AG04450 (cell line): Measurements from ENCODE around the gene APPBP2. TPM values are rescaled to one million over a fixed set of nuclear protein-coding genes. Genes with fewer than 3 reads are reported as not detected.
A peak's percentile ranks its signal among the peaks of the same experiment; 100 is the strongest.
"Not testable (repeated sequence)": the region's sequence is repeated elsewhere in the genome, so short reads cannot be mapped to it uniquely, and the experiment has no call there.

Experiments
- CTCF ChIA-PET: fragments of 300-600, 350-600 bp; formaldehyde crosslinking; extraction: SDS; loops from one replicate; lab custom pipeline; 2022; ENCODE audit warnings: antibody characterized with exemption, inconsistent platforms; lab: Charles Lee
- POLR2A ChIA-PET: fragments of 350-600 bp; formaldehyde crosslinking; extraction: SDS; loops from one replicate; lab custom pipeline; 2021; ENCODE audit warnings: antibody characterized with exemption, inconsistent platforms; lab: Yijun Ruan, JAX
- DNase-seq: peaks from one replicate; pipeline ENCODE4 v3.0.0-alpha.2; 2011; ENCODE audit warnings: low read depth, low spot score
- H3K27ac ChIP-seq: one replicate; pipeline ENCODE4 v1.5.1; 2012; ENCODE audit warnings: low read depth, low read length, control low read depth
- H3K27me3 ChIP-seq: one replicate; pipeline ENCODE4 v1.6.0; 2012; ENCODE audit warnings: low read length; ENCODE audit not compliant: control insufficient read depth, insufficient read depth
- H3K4me3 ChIP-seq: 2 replicates; pipeline ENCODE4 v1.5.1; 2011; ENCODE audit warnings: mild to moderate bottlenecking, low read depth, low read length, control low read depth
- H3K9me3 ChIP-seq: 2 replicates; pipeline ENCODE4 v1.5.1; 2012; ENCODE audit warnings: low read length; ENCODE audit not compliant: control insufficient read depth, insufficient read depth
- polyA plus RNA-seq: library from polyadenylated mRNA; depleted of rRNA; stranded (reverse); fragments of >200 nt; gene quantifications from 2 replicates; pipeline ENCODE4 v1.2.3, GENCODE V29; 2011
- TF ChIP-seq, protein P1 (sequence below): IDR thresholded peaks from 2 replicates; pipeline ENCODE4 v1.5.1; 2011; ENCODE audit warnings: low read depth, low read length, control low read depth, inconsistent platforms

APPBP2 gene
- polyA plus RNA-seq, 1 experiment = 55.1 TPM

DNA sequence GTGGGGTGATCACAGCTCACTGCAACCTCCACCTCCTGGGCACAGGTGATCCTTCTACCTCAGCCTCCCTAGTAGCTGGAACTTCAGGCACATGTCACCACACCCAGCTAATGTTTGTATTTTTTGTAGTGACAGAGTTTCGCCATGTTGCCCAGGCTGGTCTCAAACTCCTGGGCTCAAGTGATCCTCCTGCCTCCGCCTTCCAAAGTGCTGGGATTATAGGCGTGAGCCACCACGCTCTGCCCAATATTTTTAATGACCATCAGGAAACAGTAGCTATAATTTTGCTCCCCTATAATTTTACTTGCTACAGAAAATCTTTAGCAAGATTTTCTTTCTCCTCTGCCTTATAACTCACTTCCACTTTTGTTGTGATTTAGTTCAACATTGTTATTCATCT is 29.7 kb upstream of the APPBP2 start:
- ChIA-PET POLR2A (interaction anchor here (0.6 kb wide), 1 partner anchor 84 kb away, joined by 3 read pairs; no protein-coding TSS in a partner anchor), CTCF (interaction anchor here (5.2 kb wide), 1 partner anchor 14 kb away, joined by 30 read pairs; no protein-coding TSS in a partner anchor)
- Histone ChIP-seq H3K27me3 (no peaks in the 10 kb centered on the region), H3K9me3 (peaks cover 17% of the 10 kb centered on the region), H3K27ac (no peak overlapping the region), H3K4me3 (no peak overlapping the region)
- TF ChIP-seq, protein P1, sequence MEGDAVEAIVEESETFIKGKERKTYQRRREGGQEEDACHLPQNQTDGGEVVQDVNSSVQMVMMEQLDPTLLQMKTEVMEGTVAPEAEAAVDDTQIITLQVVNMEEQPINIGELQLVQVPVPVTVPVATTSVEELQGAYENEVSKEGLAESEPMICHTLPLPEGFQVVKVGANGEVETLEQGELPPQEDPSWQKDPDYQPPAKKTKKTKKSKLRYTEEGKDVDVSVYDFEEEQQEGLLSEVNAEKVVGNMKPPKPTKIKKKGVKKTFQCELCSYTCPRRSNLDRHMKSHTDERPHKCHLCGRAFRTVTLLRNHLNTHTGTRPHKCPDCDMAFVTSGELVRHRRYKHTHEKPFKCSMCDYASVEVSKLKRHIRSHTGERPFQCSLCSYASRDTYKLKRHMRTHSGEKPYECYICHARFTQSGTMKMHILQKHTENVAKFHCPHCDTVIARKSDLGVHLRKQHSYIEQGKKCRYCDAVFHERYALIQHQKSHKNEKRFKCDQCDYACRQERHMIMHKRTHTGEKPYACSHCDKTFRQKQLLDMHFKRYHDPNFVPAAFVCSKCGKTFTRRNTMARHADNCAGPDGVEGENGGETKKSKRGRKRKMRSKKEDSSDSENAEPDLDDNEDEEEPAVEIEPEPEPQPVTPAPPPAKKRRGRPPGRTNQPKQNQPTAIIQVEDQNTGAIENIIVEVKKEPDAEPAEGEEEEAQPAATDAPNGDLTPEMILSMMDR = no peak
- DNase-seq = no peak

DNA sequence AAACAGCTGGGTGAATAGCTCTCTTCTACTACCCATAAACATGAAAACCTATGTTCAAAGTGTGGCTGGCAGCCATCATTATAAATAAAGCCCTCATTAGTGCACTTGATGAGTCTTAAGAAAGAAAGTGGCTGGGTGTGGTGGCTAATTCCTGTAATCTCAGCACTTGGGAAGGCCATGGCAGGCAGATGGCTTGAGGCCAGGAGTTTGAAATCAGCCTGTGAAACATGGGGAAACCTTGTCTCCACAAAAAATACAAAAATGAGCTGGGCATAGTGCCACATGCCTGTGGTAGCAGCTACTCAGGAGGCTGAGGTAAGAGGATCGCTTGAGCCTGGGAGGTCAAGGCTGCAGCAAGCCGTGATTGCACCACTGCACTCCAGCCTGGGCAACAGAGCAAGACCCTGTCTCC is 28.3 kb upstream of the APPBP2 start:
- ChIA-PET CTCF (interaction anchor here (0.6 to 5.2 kb wide), 2 partner anchors 8 to 15 kb away, joined by 3 to 30 read pairs; no protein-coding TSS in a partner anchor), POLR2A (interaction anchor here (0.7 to 1.8 kb wide), 3 partner anchors 19 to 48 kb away, joined by 4 to 7 read pairs (median 4); partner anchors contain the start of gene APPBP2)
- Histone ChIP-seq H3K9me3 (peaks cover 17% of the 10 kb centered on the region; the same call in 1 of the 2 replicates), H3K27me3 (no peaks in the 10 kb centered on the region), H3K27ac (no peak overlapping the region), H3K4me3 (no peak overlapping the region)
- DNase-seq = peak; percentile 70
- TF ChIP-seq, protein P1 = no peak

DNA sequence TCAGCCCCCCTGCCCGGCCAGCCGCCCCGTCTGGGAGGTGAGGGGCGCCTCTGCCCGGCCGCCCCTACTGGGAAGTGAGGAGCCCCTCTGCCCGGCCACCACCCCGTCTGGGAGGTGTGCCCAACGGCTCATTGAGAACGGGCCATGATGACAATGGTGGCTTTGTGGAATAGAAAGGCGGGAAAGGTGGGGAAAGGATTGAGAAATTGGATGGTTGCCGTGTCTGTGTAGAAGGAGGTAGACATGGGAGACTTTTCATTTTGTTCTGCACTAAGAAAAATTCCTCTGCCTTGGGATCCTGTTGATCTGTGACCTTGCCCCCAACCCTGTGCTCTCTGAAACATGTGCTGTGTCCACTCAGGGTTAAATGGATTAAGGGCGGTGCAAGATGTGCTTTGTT is 26.2 kb upstream of the APPBP2 start:
- POLR2A ChIA-PET, CTCF ChIA-PET, H3K4me3 ChIP-seq, DNase-seq, H3K27me3 ChIP-seq, H3K27ac ChIP-seq: not testable (repeated sequence)
- peaks cover 11% of the 10 kb centered on the region; the same call in 1 of the 2 replicates for H3K9me3 ChIP-seq

DNA sequence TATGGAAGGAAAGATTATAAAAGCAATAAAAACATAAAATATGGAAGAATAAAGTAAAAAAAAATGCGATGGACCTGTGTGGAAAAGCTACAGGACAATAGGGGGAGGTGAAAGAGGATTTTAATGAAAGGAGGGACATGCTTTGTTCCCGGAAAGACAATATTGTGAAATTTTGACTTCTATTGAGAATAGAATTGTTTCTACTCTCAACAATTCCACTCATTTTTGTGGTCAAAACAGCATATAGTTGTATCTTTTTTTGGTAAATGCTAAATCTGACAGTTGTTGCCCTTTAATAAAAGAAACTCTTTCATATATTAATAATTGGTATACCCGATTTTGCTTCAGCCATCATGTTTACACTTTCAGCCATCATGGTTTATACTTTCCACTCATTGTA is 22.9 kb upstream of the APPBP2 start:
- CTCF ChIA-PET = interaction anchor here (0.6 kb wide), 1 partner anchor 89 kb away, joined by 5 read pairs; no protein-coding TSS in a partner anchor
- H3K27me3 ChIP-seq = no peaks in the 10 kb centered on the region

DNA sequence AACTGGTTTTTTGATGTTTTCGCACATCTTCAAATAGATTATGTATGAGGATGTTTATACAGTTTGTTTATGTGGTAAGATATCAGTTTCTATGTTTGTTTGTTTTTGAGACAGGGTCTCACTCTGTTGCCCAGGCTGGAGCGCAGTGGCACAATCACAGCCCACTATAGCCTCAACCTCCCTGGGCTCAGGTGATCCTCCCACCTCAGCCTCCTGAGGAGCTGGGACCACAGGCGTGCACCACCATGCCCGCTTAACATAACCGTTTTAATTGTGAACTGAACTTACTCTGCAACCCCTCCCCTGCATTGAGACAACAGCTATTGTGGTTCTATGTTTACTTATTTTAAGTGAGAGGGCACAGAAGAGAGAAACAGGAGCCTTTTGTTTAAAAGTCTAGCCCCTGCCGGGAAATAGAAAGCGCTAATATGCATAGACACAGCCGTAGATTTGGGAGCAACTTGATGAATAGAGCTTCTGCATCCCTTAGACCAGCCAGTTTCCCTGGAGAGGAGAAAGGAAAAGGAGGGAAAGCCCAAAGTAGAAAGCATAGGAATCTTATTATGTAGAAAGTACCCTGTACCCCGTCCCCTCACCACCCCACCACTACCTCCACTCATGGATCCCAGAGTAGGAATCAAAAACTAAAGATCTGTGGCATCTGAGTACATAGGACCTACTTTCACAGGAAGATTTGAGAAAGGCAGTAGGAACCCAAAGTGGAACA is 19.6 kb upstream of the APPBP2 start:
- H3K27ac ChIP-seq = no peak overlapping the region
- DNase-seq = no peak
- no peaks in the 10 kb centered on the region for H3K27me3 ChIP-seq
- ChIA-PET CTCF (interaction anchor here (0.8 kb wide), 1 partner anchor 24 kb away, joined by 3 read pairs; no protein-coding TSS in a partner anchor), POLR2A (no interaction called here)
- H3K4me3 ChIP-seq = no peak overlapping the region
- no peaks in the 10 kb centered on the region for H3K9me3 ChIP-seq
- TF ChIP-seq, protein P1 = no peak

More for the DNA sequence above, 22.9 kb upstream of the APPBP2 start:
- H3K9me3 ChIP-seq = peaks cover 11% of the 10 kb centered on the region; the same call in 1 of the 2 replicates
- DNase-seq = no peak
- no peak overlapping the region for H3K27ac ChIP-seq
- TF ChIP-seq, protein P1 = no peak
- H3K4me3 ChIP-seq = no peak overlapping the region
- POLR2A ChIA-PET = no interaction called here
